Measurements from ENCODE around the gene PANX1. TPM values are rescaled to one million over a fixed set of nuclear protein-coding genes. Genes with fewer than 3 reads are reported as not detected.
"Not testable (repeated sequence)": the region's sequence is repeated elsewhere in the genome, so short reads cannot be mapped to it uniquely, and the experiment has no call there.

The PANX1 gene, protein sequence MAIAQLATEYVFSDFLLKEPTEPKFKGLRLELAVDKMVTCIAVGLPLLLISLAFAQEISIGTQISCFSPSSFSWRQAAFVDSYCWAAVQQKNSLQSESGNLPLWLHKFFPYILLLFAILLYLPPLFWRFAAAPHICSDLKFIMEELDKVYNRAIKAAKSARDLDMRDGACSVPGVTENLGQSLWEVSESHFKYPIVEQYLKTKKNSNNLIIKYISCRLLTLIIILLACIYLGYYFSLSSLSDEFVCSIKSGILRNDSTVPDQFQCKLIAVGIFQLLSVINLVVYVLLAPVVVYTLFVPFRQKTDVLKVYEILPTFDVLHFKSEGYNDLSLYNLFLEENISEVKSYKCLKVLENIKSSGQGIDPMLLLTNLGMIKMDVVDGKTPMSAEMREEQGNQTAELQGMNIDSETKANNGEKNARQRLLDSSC
- polyA plus RNA-seq (ENCODE audit: insufficient read length in 3 of 3) = 10 to 100 TPM; 25.4 to 27.9 (median 27.6) TPM

DNA sequence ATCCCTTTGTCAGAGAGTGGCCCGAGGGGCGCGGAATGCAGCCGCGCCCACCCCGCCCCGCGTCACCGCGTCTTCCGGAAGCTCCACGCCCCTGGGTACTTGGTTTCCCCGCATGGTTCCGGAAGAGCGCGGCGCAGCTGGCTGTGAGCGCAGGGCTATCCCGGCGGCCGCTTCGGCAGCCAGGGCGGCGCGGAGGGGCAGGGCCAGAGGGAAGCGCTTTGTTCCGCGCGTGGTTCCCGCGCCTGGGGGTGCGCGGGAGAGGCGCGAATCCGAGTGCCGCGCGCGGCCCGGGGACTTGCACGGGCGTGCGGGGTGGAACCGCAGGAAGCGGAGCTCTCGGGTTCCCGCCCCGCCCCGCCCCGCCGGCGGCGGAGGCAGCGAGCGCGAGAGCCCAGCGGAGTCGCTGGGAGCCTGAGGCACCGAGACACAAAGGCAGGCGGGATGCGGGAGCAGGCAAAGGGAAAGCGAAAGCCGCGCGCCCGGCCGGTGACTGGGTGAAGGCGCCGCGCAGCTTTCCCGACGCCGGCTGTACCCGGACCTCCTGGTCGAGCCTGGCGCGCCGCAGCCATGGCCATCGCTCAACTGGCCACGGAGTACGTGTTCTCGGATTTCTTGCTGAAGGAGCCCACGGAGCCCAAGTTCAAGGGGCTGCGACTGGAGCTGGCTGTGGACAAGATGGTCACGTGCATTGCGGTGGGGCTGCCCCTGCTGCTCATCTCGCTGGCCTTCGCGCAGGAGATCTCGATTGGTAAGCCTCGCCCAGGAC is at the start of gene PANX1:
Gene PANX1, plus strand, starts transcription at position 96 of the 766 bp plus-strand sequence. Its CDS starts 472 bp downstream, at position 568.
- peak; percentile 49 to 68 (median 54) for DNase-seq (ENCODE audit: low read depth in 3 of 3, low spot score in 2 of 3)

DNA sequence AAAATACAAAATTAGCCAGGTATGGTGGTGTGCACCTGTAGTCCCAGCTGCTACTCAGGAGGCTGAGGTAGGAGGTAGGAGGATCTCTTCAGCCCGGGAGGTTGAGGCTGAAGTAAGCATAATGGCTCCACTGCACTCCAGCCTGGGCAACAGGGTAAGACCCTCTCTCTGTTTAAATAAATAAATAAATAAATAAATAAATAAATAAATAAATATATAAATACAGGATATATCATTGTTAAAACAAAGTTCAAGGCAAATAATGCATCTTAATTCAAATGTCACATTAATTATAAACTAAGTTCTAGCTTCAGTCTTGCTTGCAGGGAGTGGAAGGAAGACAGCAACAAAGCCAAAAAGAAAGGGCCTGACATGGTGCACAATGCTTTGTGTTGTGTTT is 44.5 kb upstream of the PANX1 start:
- no peak for DNase-seq (ENCODE audit: low read depth in 3 of 3, low spot score in 2 of 3)

DNA sequence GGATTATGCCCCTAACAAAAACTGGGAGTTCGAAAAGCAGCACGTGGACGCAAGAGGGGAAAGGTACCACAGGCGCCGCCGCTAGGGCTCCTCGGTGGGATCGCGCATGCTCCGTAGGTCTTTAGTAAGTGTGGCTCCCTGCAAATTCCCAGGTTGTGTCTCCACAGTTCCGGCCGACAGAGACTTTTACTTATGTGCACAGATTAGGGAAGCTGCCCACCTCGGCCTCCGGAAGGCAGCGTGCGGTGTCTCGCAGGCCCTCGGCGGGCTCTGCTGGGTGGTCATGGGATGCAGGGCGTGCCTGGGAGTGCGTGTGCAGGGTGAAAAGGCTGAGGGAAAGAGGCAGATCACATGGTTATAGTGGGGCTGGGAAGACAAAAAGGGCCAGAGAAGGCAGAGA is 39.7 kb upstream of the PANX1 start:
- no peak for DNase-seq (ENCODE audit: low read depth in 3 of 3, low spot score in 2 of 3)

DNA sequence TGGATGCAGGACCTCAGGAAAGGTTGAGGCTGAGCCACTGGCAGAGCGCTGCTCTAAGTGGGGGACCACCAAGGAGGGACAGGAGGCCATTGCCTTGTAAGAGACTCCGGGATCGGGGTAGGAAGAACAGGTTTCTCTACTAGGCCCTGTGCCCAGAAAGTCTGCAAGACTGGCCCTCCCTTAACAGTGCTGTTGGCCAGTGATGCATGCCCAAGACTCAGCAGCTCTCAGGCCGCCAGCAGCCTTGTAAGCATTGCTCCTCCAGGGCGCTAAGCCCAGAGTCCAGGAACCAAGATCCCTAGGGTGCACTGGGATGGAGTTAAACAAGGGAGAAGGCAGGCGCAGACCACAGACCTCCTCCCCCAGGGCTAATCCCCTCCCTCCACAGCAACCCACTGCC is 39.3 kb upstream of the PANX1 start:
- no peak for DNase-seq (ENCODE audit: low read depth in 3 of 3, low spot score in 2 of 3)

DNA sequence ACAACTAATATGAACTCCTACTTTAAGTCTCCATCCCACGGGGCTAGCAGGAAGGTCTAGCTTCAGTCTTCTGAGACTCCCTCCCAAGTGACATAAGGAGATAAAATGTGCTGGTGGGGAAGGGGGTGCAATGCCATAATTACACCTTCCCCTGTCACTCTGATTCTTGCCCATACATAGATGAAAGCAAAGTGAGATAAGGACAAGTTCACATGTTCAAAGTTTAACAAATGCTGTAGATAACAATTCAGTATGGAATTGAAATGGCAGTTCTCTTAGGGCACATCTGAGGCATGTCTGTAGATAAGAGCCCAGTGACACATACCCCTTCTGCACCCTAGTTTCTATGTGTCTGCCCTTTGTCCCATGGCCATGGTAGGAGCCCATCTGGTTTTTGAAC is 38.2 kb upstream of the PANX1 start:
- no peak for DNase-seq (ENCODE audit: low read depth in 3 of 3, low spot score in 2 of 3)

DNA sequence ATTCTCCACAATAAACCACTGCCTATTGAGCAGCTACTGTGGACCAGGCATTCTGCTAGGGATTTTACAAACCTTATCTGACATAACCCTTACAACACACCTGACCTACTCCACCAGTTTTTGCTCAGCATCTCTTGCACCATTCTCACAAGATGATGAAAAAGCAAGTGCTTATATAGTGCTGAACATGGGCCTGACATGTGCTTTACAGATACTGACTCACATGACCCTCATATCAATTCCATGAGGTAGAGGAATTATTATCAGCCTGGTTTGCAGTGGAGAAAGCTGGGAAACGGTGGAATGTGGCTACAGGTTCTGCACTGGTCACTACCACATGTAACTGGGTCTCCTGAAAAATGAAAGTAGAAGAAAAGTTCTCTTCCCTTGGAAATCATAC is 37.5 kb upstream of the PANX1 start:
- no peak for DNase-seq (ENCODE audit: low read depth in 3 of 3, low spot score in 2 of 3)

DNA sequence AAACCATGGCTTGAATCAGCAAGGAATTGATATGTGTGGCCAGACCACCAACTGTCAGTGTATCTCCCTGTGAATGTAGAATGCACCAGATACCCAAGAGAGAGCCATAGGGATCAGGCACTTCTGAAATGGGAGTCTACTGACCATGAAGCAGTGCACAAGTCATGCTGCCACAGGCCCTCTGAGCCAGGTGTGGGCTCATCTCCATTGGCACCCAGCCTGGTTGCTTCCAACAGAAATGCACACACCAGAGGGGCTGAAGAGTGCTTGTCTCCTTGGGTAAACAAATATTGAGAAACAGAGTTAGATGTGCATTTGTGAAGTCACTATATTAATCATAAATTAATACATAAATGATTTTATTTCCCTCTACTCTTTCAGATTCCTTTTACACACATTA is 28.4 kb upstream of the PANX1 start:
- no peak for DNase-seq (ENCODE audit: low read depth in 3 of 3, low spot score in 2 of 3)

DNA sequence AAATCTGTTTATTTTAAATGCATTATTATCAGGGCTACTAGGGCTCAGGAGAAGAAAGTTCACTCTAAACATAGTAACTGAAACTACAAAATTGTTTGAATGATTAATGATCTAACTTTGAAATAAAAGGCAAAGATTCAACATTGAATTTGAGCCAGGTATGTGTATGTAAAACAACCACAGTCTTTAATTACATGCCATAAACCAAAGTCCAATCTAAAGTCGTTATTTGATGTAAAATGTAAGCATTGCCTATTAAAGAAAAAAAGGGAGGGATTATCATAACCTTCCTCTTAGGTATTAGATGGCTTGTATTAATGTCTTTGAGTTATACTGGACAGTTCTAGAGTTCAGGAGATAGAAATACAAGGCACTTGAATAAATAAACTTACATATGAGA is 25.2 kb upstream of the PANX1 start:
- no peak for DNase-seq (ENCODE audit: low read depth in 3 of 3, low spot score in 2 of 3)

DNA sequence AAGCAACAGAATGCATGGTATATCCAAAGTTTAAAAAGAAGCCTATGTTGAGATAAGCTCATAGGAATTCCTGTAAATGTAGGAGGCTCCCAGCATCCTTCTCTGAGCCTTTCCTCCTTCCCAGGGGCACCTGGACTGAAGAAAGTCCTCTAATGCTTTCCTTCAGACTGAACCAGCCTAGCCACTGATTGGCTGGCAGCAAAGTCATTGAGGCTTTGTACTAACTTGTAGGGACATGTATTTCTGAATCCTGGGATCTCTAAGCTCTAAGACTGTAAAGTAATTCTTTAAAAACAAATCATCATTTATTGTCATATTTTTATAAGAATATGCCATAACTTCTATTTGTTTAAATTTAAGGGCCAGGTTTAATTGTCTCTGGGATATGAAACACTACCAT is 23.9 kb upstream of the PANX1 start:
- no peak for DNase-seq (ENCODE audit: low read depth in 3 of 3, low spot score in 2 of 3)

DNA sequence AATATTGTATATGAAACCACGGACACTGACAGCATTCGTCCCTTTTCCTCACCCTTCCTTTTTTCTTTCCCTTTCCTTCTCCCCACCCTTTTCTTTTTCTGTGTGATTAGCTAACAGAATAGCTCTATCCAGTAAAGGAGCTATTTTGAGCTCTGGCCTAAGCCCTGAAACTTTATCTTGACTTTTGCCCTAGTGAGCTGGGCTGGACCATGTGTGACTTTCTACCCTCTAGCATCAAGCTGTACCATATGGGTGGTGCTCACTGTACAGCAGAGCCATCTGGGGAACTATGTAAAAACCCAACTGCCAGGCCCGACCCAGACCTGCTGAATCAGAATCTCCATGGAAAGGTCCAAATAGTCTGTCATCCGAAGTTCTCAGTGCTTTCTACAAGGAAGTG is 21.9 kb upstream of the PANX1 start:
- DNase-seq (ENCODE audit: low read depth in 3 of 3, low spot score in 2 of 3) = no peak

DNA sequence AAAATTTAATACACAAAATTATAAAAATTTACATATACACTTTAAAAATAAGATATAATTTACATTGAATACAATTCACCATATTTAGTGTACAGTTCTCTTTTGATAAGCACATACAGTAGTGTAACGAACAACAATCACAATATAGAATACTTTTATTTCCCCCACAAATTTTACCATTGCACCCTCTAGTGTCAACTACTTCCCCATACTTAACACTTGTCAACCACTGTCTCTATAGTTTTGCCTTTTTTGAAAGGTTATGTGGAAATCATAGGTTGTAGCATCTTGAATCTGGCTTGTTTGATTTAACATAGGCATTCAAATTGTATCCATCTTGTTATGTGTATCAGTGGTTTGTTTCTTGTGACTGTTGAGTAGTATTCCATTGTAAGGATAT is 21.3 kb upstream of the PANX1 start:
- no peak for DNase-seq (ENCODE audit: low read depth in 3 of 3, low spot score in 2 of 3)

DNA sequence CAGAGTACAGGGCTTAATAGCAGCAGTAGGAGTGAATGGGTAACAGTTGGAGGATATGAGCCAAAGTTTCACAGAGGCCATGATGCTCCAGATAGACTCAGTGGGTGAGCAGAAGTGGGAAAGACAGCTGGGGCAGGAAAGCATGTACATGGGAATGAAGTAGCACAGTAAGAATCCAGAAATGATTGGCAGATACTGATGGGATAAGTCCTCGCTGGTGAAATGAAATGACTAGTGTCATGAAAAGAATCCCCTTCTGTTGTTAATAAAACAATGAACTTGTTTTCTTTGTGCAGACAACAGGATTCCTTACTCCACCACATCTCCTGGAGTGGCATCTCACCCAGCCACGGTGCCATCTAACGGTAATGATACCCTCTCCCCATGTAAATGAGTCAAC is 17.4 kb upstream of the PANX1 start:
- DNase-seq (ENCODE audit: low read depth in 3 of 3, low spot score in 2 of 3) = no peak

DNA sequence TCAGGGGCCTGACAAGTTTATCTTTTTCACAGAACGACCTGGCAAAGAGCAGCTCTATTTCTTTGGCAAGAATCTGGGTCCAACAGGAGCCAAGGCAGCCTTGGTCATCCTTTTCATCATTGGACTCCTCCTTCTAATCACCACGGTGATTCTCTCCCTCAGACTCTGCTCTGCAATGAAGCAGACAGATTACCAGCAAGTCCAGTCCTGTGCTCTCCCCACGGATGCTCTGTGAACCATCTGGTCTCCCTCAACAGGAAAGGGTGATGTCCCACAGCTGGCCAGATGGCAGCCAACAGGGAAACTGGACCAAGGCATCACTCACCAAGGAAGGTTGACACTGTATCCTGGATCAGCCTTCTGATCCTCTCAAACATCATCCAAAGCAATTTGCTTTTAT is 17.0 kb upstream of the PANX1 start:
- no peak for DNase-seq (ENCODE audit: low read depth in 3 of 3, low spot score in 2 of 3)

DNA sequence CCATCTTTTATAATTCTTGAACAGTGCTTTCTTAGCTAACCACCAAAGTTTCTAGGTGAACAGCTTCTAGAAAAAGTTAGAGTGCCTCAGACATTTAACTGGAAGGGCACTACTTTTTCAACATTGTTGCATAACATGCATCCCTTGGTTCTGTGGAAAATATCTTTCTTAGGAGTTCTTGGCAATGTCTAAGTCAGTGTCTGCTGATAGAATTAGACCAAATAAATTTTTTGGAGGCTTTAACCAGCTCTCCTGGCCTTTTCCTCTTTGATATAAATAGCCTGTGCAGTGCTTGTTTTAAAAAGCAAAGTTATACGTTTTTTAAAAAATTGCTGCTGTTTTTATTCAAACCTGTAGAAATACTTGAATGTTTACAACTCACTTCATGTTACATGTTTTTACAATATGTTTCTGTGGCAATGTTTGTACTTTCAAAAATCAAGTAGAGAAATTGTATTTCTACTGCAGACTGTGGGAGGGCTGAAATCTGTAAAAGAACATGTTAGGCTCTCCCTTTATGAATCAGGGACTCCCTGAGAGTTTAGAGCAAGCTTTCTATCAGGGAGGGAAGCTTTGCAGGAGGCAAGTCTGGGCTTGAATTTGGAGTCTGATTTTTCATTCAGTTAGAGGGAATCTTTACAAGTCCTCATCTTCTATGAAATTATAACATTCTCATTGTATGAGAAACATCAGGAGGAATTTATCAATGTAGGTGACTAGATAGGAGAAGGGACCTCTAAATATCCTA is 16.3 kb upstream of the PANX1 start:
- no peak for DNase-seq (ENCODE audit: low read depth in 3 of 3, low spot score in 2 of 3)

DNA sequence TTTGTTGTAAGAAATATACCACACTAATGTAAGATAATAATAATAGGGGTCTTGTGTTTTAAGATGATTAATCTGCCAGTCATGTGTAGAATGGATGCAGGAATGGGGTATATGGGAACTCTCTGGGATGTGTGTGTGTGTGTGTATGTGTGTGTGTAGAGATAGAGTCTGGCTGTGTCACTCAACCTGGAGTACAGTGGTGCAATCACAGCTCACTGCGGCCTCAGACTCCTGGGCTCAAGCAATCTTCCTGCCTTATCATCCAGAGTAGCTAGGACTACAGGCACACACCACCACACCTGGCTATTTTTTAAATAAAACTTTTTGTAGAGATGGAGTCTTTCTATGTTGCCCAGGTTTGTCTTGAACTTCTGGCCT is 11.5 kb upstream of the PANX1 start:
- no peak for DNase-seq (ENCODE audit: low read depth in 3 of 3, low spot score in 2 of 3)

DNA sequence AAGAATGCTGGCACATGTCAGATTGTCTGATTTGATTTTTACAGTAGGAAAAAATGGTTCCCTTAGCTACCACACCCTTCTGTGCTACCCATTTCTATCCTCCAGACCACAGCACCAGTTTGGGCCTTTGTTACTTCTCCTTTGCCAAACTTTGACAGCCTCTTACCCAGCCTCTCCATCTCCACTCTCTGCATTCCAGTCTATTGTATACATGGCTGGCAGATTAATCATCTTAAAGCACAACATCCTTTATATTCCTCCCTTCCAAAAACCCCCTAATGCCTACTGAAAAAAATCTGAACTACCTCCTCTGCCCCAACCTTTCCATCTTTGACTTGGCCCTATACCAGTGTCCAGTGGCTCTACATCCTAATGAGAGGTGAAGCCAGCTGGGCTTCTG is 10.8 kb upstream of the PANX1 start:
- no peak for DNase-seq (ENCODE audit: low read depth in 3 of 3, low spot score in 2 of 3)

DNA sequence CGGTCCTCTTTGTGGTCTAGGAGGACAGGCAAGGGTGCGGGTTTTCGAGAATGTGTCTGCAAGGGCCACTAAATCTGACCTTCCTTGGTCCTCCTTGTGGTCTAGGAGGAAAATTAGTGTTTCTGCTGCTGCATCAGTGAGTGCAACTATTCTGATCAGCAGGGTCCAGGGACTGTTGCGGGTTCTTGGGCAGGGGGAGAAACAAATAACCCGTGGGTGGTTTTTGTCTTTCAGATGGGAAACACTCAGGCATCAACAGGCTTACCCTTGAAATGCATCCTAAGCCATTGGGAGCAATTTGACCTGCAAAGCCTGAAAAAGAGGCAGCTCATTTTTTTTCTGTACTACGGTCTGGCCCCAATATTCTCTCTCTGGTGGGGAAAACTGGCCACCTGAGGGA is 9.0 kb upstream of the PANX1 start:
- DNase-seq (ENCODE audit: low read depth in 3 of 3, low spot score in 2 of 3) = not testable (repeated sequence)

DNA sequence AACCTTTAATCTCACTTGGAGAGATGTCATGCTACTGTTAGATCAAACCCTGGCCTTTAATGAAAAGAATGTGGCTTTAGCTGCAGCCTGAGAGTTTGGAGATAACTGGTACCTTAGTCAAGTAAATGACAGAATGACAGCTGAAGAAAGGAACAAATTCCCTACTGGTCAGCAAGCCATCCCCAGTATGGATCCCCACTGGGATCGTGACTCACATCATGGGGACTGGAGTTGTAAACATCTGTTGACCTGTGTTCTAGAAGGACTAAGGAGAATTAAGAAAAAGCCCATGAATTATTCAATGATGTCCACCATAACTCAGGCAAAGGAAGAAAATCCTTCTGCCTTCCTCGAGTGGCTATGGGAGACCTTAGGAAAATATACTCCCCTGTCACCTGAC is 8.1 kb upstream of the PANX1 start:
- DNase-seq (ENCODE audit: low read depth in 3 of 3, low spot score in 2 of 3) = not testable (repeated sequence)

DNA sequence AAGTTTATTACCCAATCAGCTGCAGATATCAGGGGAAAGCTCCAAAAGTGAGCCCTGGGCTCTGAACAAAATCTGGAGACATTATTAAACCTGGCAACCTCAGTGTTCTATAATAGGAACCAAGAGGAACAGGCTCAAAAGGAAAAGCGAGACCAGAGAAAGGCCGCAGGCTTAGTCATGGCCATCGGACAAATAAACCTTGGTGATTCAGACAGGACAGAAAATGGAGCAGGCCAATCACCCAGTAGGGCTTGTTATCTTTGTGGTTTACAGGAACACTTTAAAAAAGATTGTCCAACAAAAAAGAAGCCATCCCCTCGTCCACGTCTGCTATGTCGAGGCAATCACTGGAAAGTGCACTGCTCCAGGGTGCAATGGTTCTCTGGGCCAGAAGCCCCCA is 7.7 kb upstream of the PANX1 start:
- DNase-seq (ENCODE audit: low read depth in 3 of 3, low spot score in 2 of 3) = no peak

DNA sequence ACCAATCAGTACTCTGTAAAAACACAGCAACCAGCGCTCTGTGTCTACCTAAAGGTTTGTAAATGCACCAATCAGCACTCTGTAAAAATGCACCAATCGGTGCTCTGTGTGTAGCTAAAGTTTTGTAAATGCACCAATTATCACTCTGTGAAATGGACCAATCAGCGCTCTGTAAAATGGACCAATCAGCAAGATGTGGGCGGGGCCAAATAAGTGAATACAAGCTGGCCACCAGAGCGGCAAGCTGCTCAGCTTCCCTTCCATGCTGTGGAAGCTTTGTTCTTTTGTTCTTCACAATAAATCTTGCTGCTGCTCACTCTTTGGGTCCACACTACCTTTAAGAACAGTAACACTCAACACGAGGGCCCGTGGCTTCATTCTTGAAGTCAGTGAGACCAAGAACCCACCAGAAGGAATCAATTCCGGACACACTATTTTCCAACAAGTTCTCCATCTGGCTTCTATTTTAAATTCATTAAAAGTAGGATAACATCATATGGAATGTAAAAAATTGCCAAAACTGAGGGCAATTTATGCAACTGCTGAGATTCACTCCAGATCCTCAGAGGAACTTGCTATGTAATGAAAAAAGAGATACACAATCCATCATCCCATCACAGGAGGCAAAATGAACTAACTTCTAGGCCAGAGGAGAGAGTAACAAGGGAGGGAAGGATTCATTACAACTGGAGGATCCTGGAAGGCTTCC is 3.1 kb upstream of the PANX1 start:
- no peak for DNase-seq (ENCODE audit: low read depth in 3 of 3, low spot score in 2 of 3)

DNA sequence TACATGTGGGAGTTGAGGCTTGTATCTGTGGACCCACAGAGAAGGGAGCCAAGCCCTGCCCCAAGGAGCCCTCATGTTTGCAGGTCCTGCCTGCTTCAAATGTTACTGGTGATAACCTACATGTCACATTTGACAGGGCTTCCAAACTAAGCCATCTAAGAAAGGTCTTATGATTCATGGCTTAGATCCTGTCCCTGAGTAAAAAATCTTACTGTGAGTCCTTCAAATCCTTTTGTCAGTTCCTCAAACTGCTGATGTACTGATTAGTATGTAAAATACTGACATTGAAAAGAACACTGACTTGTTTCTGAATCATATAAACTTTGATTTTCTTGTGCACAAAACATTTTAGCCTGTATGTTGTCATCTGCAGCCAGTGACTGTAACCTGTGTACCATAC is 1.0 kb upstream of the PANX1 start:
- DNase-seq (ENCODE audit: low read depth in 3 of 3, low spot score in 2 of 3) = no peak
